B cell (primary cell): ENCODE measurements around the gene SFSWAP. TPM values are rescaled to one million over a fixed set of nuclear protein-coding genes. Genes with fewer than 3 reads are reported as not detected.

Experiments used
- ATAC-seq: fragments of 200-7000 bp; cut with Tn5 transposase; one replicate; pipeline ENCODE4 v1.10.0; 2021; ENCODE audit warnings: low read depth, mild to moderate bottlenecking, moderate number of reproducible peaks, moderate library complexity
- CTCF ChIA-PET: fragments of 350-600 bp; sonication (Branson Sonifier 250); formaldehyde crosslinking; loops from one replicate; lab custom pipeline; 2021; ENCODE audit warnings: antibody characterized with exemption, inconsistent platforms; lab: Charles Lee
- POLR2A ChIA-PET: fragments of 350-600 bp; sonication (Branson Sonifier 250); formaldehyde crosslinking; loops from one replicate; lab custom pipeline; 2021; ENCODE audit warnings: antibody characterized with exemption; lab: Charles Lee
- DNase-seq: peaks from one replicate; pipeline ENCODE4 v3.0.0; 2013
- H2AFZ ChIP-seq: 2 replicates; pipeline ENCODE4 v1.6.1; 2012; ENCODE audit warnings: mild to moderate bottlenecking, low read depth, low read length; ENCODE audit not compliant: insufficient read depth, poor library complexity, severe bottlenecking
- H3K27ac ChIP-seq, 2 donors: 1 replicate in 1 of 2; 2 replicates in 1 of 2; pipeline ENCODE4 v1.5.1; 2012 to 2013; ENCODE audit warnings: low read length in 2 of 2, mild to moderate bottlenecking in 2 of 2, moderate library complexity in 1 of 2
- H3K27me3 ChIP-seq, 4 experiments: fragments of 200-600 bp in 1 of 4; sonication (generic) in 1 of 4; replicated peaks in 1 of 4; 1 replicate in 2 of 4; 2 replicates in 2 of 4; pipeline versions ENCODE4 v1.6.1 to v1.7.0; 2013 to 2016; ENCODE audit warnings: low read length in 3 of 4, mild to moderate bottlenecking in 2 of 4, mixed read lengths in 1 of 4, moderate library complexity in 1 of 4; ENCODE audit not compliant: insufficient read depth in 4 of 4, control insufficient read depth in 3 of 4; ENCODE audit errors: control extremely low read depth in 1 of 4
- H3K36me3 ChIP-seq, 2 experiments: replicated peaks in 1 of 2; 1 replicate in 1 of 2; 2 replicates in 1 of 2; pipeline versions ENCODE4 v1.6.1 to v1.7.1; 2013; ENCODE audit warnings: low read length in 1 of 2; ENCODE audit not compliant: insufficient read depth in 2 of 2, control insufficient read depth in 1 of 2; ENCODE audit errors: control extremely low read depth in 1 of 2, extremely low read depth in 1 of 2
- H3K4me1 ChIP-seq, 2 donors: fragments of 200-600 bp in 1 of 2; sonication (generic) in 1 of 2; 1 replicate in 1 of 2; 2 replicates in 1 of 2; pipeline versions ENCODE4 v1.5.1 to v1.6.1; 2013 to 2017; ENCODE audit warnings: low read length in 2 of 2; ENCODE audit not compliant: control insufficient read depth in 2 of 2, insufficient read depth in 2 of 2
- H3K4me2 ChIP-seq: replicated peaks from 2 replicates; pipeline ENCODE3; 2012; ENCODE audit warnings: mild to moderate bottlenecking, low read depth, low read length; ENCODE audit not compliant: poor library complexity, severe bottlenecking
- H3K4me3 ChIP-seq, 5 experiments: fragments of 200-600 bp in 1 of 5; sonication (generic) in 1 of 5; 1 replicate in 3 of 5; 2 replicates in 2 of 5; pipeline versions ENCODE4 v1.5.1 to v1.7.0; 2011 to 2016; ENCODE audit warnings: low read length in 4 of 5, mild to moderate bottlenecking in 4 of 5, low read depth in 2 of 5, control low read depth in 1 of 5, moderate library complexity in 1 of 5; ENCODE audit not compliant: insufficient read depth in 1 of 5; ENCODE audit errors: control extremely low read depth in 1 of 5, extremely low read depth in 1 of 5
- H3K79me2 ChIP-seq: fragments of 200-600 bp; sonication (generic); one replicate; pipeline ENCODE4 v1.6.0; 2016; ENCODE audit warnings: low read length; ENCODE audit not compliant: control insufficient read depth, insufficient read depth
- H3K9ac ChIP-seq: fragments of 200-600 bp; sonication (generic); 2 replicates; pipeline ENCODE4 v1.6.1; 2017; ENCODE audit warnings: mild to moderate bottlenecking, low read length, moderate library complexity
- H3K9me3 ChIP-seq, 3 donors: one replicate each; pipeline versions ENCODE4 v1.6.1 to v1.7.1; 2013; ENCODE audit warnings: low read length in 2 of 3; ENCODE audit not compliant: control insufficient read depth in 2 of 3, insufficient read depth in 1 of 3; ENCODE audit errors: control extremely low read depth in 1 of 3
- H4K20me1 ChIP-seq: 2 replicates; pipeline ENCODE4 v1.6.0; 2012; ENCODE audit warnings: mild to moderate bottlenecking, low read length; ENCODE audit not compliant: insufficient read depth, control insufficient read depth, poor library complexity, severe bottlenecking
- H3K27ac Mint-ChIP-seq: one replicate; pipeline ENCODE4 v1.8.0; 2021; ENCODE audit warnings: mixed read lengths
- H3K27me3 Mint-ChIP-seq: one replicate; pipeline ENCODE4 v1.8.0; 2021; ENCODE audit warnings: mixed read lengths
- H3K4me1 Mint-ChIP-seq: one replicate; pipeline ENCODE4 v1.8.0; 2021; ENCODE audit warnings: mixed read lengths
- H3K4me3 Mint-ChIP-seq: one replicate; pipeline ENCODE4 v1.8.0; 2021; ENCODE audit warnings: mixed read lengths
- H3K9me3 Mint-ChIP-seq: one replicate; pipeline ENCODE4 v1.8.0; 2022; ENCODE audit warnings: mixed read lengths; ENCODE audit not compliant: insufficient read depth
- CTCF ChIP-seq: fragments of 200-600 bp; IDR thresholded peaks from one replicate; pipeline ENCODE4 v1.8.0; 2022; ENCODE audit warnings: antibody characterized with exemption, mild to moderate bottlenecking
- EZH2 ChIP-seq: IDR thresholded peaks from 2 replicates; pipeline ENCODE4 v1.6.1; 2012; ENCODE audit warnings: borderline replicate concordance, low read depth, mild to moderate bottlenecking, moderate library complexity, low read length; ENCODE audit not compliant: insufficient read depth, poor library complexity, severe bottlenecking
- WGBS: methylation state at CpG from one replicate; pipeline ENCODE4 v1.1.5; 2013; ENCODE audit warnings: missing lambda C conversion rate; ENCODE audit not compliant: insufficient coverage; 5-methylcytosine and 5-hydroxymethylcytosine counted together
- intact Hi-C: fragments of 100-400 bp; cut with micrococcal nuclease; formaldehyde crosslinking; loops from one replicate; pipeline ENCODE4 v1.10.0; 2022
- polyA plus RNA-seq: library from polyadenylated mRNA; depleted of rRNA; stranded (reverse); fragments of >200 nt; gene quantifications from 2 replicates; pipeline ENCODE4 v1.2.3, GENCODE V29; 2012
- total RNA-seq, 2 donors: library from RNA; stranded (reverse); fragments of 120-200 nt in 1 of 2; gene quantifications; 1 replicate in 1 of 2; 2 replicates in 1 of 2; pipeline versions ENCODE4 v1.2.3 to v1.2.4, GENCODE V29; 2013 to 2022

The SFSWAP gene
- total and polyA plus RNA-seq, 2 donors (not counting 1 experiment from before 2014, with no cell fraction given) = 69.3 to 122 TPM

- POLR2A ChIA-PET = no interaction called here
- H3K9me3 ChIP-seq = peaks cover 0 to 2% (median 0%) of the 10 kb centered on the region in 3 donors
- 90% methylated on average over 6 of the region's 7 CpGs for WGBS
These were observed 124.8 kb downstream of the SFSWAP start for GRCh38 chr12:131835616-131836171.

More at GRCh38 chr12:131835616-131836171, 124.8 kb downstream of the SFSWAP start:
- H3K27ac Mint-ChIP-seq = no peak overlapping the region
- H3K27me3 Mint-ChIP-seq = peaks cover 11% of the 10 kb centered on the region
- CTCF ChIA-PET = interaction anchor here (1.1 to 2.6 kb wide), 4 partner anchors 94 to 167 kb away, joined by 3 to 8 read pairs (median 4); partner anchors contain the start of gene EP400
- H3K9me3 Mint-ChIP-seq = no peaks in the 10 kb centered on the region
- intact Hi-C loops = loop anchor here (1.0 to 10.0 kb wide), 2 partner anchors 114 to 231 kb away; partner anchors contain the start of gene EP400
- Histone ChIP-seq H3K36me3 (no peaks in the 10 kb centered on the region), H3K27me3 (peaks cover 0 to 5% (median under 1%) of the 10 kb centered on the region in 4 experiments), H3K9ac (no peak overlapping the region), H3K79me2 (peaks cover 24% of the 10 kb centered on the region), H3K4me3 (no peak overlapping the region), H3K27ac (no peak overlapping the region), H3K4me1 (peaks cover 8% of the 10 kb centered on the region in 2 donors), H3K4me2 (no peak overlapping the region), H4K20me1 (peaks cover 41% of the 10 kb centered on the region), H2AFZ (no peak overlapping the region)
- ATAC-seq = no peak
- H3K4me1 Mint-ChIP-seq = peaks cover 12% of the 10 kb centered on the region
- peak; percentile 13 for DNase-seq
- TF ChIP-seq CTCF (no peak), EZH2 (no peak)
- no peak overlapping the region for H3K4me3 Mint-ChIP-seq
